HG02938 (cell line): Measurements from ENCODE around the gene ICOS.
"Not testable (repeated sequence)": the region's sequence is repeated elsewhere in the genome, so short reads cannot be mapped to it uniquely, and the experiment has no call there.

Experiments
- ATAC-seq: cut with Tn5 transposase; IDR thresholded peaks from one replicate; pipeline ENCODE4 v1.9.1; 2021; ENCODE audit warnings: mild to moderate bottlenecking, moderate library complexity; ENCODE audit not compliant: unreplicated experiment

ICOS gene

GRCh38 chr2:203972066-203972465 is 35.5 kb downstream of the ICOS start:
- peak; percentile 43 for ATAC-seq

GRCh38 chr2:203973000-203973399 is 36.4 kb downstream of the ICOS start:
- ATAC-seq: peak; percentile 82

- peak; percentile 50 for ATAC-seq
Measured at GRCh38 chr2:203973676-203974075, 37.1 kb downstream of the ICOS start.

GRCh38 chr2:203975912-203976311 is 39.3 kb downstream of the ICOS start:
- ATAC-seq: no peak

- no peak for ATAC-seq
Measured at GRCh38 chr2:203982276-203982675, 45.7 kb downstream of the ICOS start.

GRCh38 chr2:203983064-203983715 is 46.6 kb downstream of the ICOS start:
- no peak for ATAC-seq

- ATAC-seq: not testable (repeated sequence)
Measured at GRCh38 chr2:203985978-203986377, 49.4 kb downstream of the ICOS start.

GRCh38 chr2:203987959-203988358 is 51.4 kb downstream of the ICOS start:
- ATAC-seq: no peak

- ATAC-seq: no peak
Measured at GRCh38 chr2:203988500-203989260, 52.1 kb downstream of the ICOS start.

- no peak for ATAC-seq
Measured at GRCh38 chr2:203989521-203989920, 53.0 kb downstream of the ICOS start.

- ATAC-seq: no peak
Measured at GRCh38 chr2:203992509-203992908, 55.9 kb downstream of the ICOS start.

- ATAC-seq: no peak
Measured at GRCh38 chr2:203993011-203993410, 56.4 kb downstream of the ICOS start.

- peak; percentile 31 for ATAC-seq
Measured at GRCh38 chr2:203993560-203993959, 57.0 kb downstream of the ICOS start.

- peak; percentile 36 for ATAC-seq
Measured at GRCh38 chr2:203994735-203995134, 58.2 kb downstream of the ICOS start.

- ATAC-seq: no peak
Measured at GRCh38 chr2:203996692-203997091, 60.1 kb downstream of the ICOS start.

- ATAC-seq: peak; percentile 66
Measured at GRCh38 chr2:203997481-203997880, 60.9 kb downstream of the ICOS start.

GRCh38 chr2:203997980-203998809 is 61.6 kb downstream of the ICOS start:
- ATAC-seq: no peak

- no peak for ATAC-seq
Measured at GRCh38 chr2:203999835-204000234, 63.3 kb downstream of the ICOS start.

- no peak for ATAC-seq
Measured at GRCh38 chr2:204000446-204000845, 63.9 kb downstream of the ICOS start.

GRCh38 chr2:204003276-204003990 is 66.9 kb downstream of the ICOS start:
- ATAC-seq: no peak

- ATAC-seq: no peak
Measured at GRCh38 chr2:204004912-204005311, 68.3 kb downstream of the ICOS start.
